ENCODE results near the gene LRMDA. TPM values are rescaled to one million over a fixed set of nuclear protein-coding genes. Genes with fewer than 3 reads are reported as not detected.

The LRMDA gene
- total and polyA plus RNA-seq, 4 donors: 12.1 to 40.8 (median 21.6) TPM

DNA sequence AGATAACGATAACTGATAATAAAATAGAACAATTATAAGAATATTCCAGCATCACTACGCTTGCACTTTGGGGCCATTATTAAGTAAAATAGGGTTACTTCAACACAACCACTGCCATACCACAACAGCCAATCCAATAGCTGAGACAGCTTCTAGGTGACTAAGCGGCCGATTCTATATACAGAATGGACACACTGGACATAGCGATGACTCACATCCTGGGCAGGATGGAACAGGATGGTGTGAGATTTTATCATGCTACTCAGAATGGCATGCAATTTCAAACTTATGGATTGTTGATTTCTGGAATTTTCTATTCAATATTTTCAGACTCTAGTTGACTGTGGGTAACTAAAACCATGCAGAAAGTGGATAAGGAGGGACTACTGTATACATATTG, 920.9 kb downstream of the LRMDA start:
- no peak overlapping the region for H3K9ac ChIP-seq (ENCODE audit: insufficient read depth in 1 of 2, low read length in 2 of 2)
- no peaks in the 10 kb centered on the region for H3K27me3 ChIP-seq (ENCODE audit: control insufficient read depth in 3 of 3, insufficient read depth in 3 of 3, low read length in 2 of 3)
- ATAC-seq (ENCODE audit: insufficient read depth, low FRiP score) (no peak), DNase-seq (no peak)
- WGBS, 2 donors: 84 to 88% methylated on average over 5 of the region's 5 CpGs
- H3K9me3 ChIP-seq (ENCODE audit: control insufficient read depth in 4 of 4, insufficient read depth in 3 of 4, low read length in 3 of 4): peaks cover 0 to 1% (median 0%) of the 10 kb centered on the region in 4 donors
- H3K4me3 ChIP-seq: no peak overlapping the region
- H3K36me3 ChIP-seq (ENCODE audit: control insufficient read depth in 4 of 4, insufficient read depth in 4 of 4, low read length in 4 of 4): no peaks in the 10 kb centered on the region
- peaks cover 0 to 5% (median 0%) of the 10 kb centered on the region in 5 donors for H3K4me1 ChIP-seq (ENCODE audit: control insufficient read depth in 5 of 5, insufficient read depth in 5 of 5, low read length in 5 of 5)
- TF ChIP-seq, protein P1, sequence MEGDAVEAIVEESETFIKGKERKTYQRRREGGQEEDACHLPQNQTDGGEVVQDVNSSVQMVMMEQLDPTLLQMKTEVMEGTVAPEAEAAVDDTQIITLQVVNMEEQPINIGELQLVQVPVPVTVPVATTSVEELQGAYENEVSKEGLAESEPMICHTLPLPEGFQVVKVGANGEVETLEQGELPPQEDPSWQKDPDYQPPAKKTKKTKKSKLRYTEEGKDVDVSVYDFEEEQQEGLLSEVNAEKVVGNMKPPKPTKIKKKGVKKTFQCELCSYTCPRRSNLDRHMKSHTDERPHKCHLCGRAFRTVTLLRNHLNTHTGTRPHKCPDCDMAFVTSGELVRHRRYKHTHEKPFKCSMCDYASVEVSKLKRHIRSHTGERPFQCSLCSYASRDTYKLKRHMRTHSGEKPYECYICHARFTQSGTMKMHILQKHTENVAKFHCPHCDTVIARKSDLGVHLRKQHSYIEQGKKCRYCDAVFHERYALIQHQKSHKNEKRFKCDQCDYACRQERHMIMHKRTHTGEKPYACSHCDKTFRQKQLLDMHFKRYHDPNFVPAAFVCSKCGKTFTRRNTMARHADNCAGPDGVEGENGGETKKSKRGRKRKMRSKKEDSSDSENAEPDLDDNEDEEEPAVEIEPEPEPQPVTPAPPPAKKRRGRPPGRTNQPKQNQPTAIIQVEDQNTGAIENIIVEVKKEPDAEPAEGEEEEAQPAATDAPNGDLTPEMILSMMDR (IDR thresholded peaks at IDR 0.05; ENCODE audit: control extremely low read depth, extremely low read depth): no peak
- no peak overlapping the region for H3K27ac ChIP-seq (ENCODE audit: low read depth in 1 of 2, low read length in 1 of 2)

DNA sequence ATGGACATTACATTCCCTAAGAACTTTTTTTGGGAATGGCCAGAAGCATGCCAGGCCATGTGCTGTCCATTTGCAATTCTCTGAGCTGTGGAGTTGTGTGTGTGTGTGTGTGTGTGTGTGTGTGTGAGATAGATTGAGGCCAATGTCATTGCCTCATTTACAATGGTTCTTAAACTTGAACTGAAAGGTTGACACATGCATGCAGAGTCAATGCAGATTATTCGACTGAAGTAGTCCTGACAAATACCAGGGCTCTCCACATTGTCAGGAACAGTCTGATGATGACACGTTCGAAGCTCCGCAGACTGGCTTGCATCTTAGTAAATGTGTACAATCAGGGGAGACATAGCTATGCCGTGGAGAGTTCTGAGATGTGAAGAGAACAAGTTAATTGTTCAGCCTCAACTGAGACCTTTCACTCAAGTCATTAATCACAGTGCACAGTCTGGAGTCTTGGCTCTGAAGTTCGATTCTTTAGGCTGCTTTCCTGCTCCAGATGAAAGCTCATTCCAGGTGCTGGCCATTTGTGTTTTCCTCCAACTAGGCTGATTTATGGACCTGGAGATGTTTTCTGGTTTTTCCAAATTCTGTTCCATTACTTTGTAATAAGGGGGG, 921.9 kb downstream of the LRMDA start:
- peaks cover 0 to 1% (median 0%) of the 10 kb centered on the region in 4 donors for H3K9me3 ChIP-seq (ENCODE audit: control insufficient read depth in 4 of 4, insufficient read depth in 3 of 4, low read length in 3 of 4)
- H3K4me1 ChIP-seq (ENCODE audit: control insufficient read depth in 5 of 5, insufficient read depth in 5 of 5, low read length in 5 of 5): peaks cover 0 to 5% (median 0%) of the 10 kb centered on the region in 5 donors
- H3K4me3 ChIP-seq: no peak overlapping the region
- DNase-seq: no peak
- no peak for ATAC-seq (ENCODE audit: insufficient read depth, low FRiP score)
- H3K27ac ChIP-seq (ENCODE audit: low read depth in 1 of 2, low read length in 1 of 2): no peak overlapping the region
- no peak overlapping the region for H3K9ac ChIP-seq (ENCODE audit: insufficient read depth in 1 of 2, low read length in 2 of 2)
- H3K36me3 ChIP-seq (ENCODE audit: control insufficient read depth in 4 of 4, insufficient read depth in 4 of 4, low read length in 4 of 4): no peaks in the 10 kb centered on the region
- TF ChIP-seq, protein P1 (IDR thresholded peaks at IDR 0.05; ENCODE audit: control extremely low read depth, extremely low read depth): no peak
- WGBS, 2 donors: 83 to 93% methylated on average over 6 of the region's 6 CpGs
- no peaks in the 10 kb centered on the region for H3K27me3 ChIP-seq (ENCODE audit: control insufficient read depth in 3 of 3, insufficient read depth in 3 of 3, low read length in 2 of 3)

DNA sequence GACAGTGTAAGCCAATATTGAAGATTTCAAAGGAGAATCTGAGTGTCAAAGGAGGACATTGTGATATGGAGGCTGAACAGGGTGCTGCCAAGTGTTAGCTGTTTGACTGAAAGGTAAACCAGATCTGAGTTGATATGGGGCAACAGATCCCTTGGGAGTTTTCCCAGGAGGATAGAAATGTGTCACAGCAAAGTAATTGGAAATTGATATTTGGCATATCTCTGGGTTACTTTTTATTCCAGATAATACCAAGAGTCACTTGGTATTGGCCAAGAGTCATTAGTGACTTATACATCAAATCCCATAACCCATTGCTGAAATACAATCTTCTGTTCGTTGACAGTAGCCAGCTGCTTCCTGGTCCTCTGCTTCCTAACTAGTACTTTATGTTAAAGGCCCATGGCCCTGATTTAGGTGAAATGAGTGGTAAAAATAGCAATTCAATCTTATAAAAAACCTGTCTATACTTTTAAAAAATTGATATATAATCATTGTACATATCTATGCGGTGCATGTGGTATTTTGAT, 922.9 kb downstream of the LRMDA start:
- H3K4me1 ChIP-seq (ENCODE audit: control insufficient read depth in 5 of 5, insufficient read depth in 5 of 5, low read length in 5 of 5): peaks cover 0 to 5% (median 0%) of the 10 kb centered on the region in 5 donors
- 85 to 97% methylated on average over 2 of the region's 2 CpGs for WGBS, 2 donors
- H3K27me3 ChIP-seq (ENCODE audit: control insufficient read depth in 3 of 3, insufficient read depth in 3 of 3, low read length in 2 of 3): no peaks in the 10 kb centered on the region
- H3K36me3 ChIP-seq (ENCODE audit: control insufficient read depth in 4 of 4, insufficient read depth in 4 of 4, low read length in 4 of 4): no peaks in the 10 kb centered on the region
- TF ChIP-seq, protein P1 (IDR thresholded peaks at IDR 0.05; ENCODE audit: control extremely low read depth, extremely low read depth): no peak
- H3K9ac ChIP-seq (ENCODE audit: insufficient read depth in 1 of 2, low read length in 2 of 2): no peak overlapping the region
- DNase-seq: peak in 2 of 3 donors; percentile 11 to 42
- H3K27ac ChIP-seq (ENCODE audit: low read depth in 1 of 2, low read length in 1 of 2): no peak overlapping the region
- no peak overlapping the region for H3K4me3 ChIP-seq
- ATAC-seq (ENCODE audit: insufficient read depth, low FRiP score): no peak
- peaks cover 0 to 1% (median 0%) of the 10 kb centered on the region in 4 donors for H3K9me3 ChIP-seq (ENCODE audit: control insufficient read depth in 4 of 4, insufficient read depth in 3 of 4, low read length in 3 of 4)

All from lung (tissue), 12 donors.